ENCODE measurements around the gene TBC1D4.
A peak's percentile ranks its signal among the peaks of the same experiment; 100 is the strongest.

The TBC1D4 gene

DNA sequence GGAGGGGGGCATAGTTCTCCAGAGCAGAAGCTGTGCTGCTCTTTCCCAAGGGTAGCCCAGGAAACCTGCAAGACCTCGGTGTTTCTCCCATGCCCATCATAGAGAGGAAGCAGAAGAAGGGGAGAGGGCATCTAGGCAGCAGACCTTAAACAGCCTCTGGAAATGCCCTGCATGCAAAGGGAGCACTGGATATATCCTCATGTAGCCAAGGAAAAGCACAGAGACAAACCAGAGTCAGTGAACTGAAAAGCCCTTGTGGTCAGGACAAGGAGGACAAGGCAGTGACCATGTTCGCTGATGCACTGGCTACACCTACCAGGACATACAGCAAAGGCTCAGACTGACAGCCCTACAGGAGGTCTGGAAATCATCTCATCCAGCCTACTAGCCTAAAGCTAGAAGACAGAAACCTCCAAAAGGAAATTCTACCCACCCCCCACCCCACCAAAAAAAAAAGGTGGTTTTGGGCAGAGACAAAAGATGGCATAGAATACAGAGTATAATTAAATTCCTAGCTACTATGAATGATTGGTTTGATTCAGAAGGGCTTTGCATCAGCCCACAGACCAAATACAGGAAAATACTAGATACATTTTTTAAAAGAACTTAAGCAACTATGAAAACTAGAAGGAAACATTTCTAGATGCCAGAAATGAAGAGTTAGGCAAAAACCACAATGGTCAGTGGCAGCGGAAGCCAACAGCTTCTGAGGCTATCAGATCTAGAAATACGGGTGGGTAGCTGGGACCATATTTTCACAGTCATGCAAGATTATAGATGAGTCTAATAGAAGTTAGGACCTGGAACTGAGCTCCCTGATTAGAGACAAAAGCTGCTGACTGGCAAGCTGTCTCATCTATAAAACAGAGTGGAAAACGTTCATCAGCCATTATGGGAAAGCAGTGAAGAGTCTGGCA, 4.4 kb upstream of the TBC1D4 start:
- DNase-seq = no peak

DNA sequence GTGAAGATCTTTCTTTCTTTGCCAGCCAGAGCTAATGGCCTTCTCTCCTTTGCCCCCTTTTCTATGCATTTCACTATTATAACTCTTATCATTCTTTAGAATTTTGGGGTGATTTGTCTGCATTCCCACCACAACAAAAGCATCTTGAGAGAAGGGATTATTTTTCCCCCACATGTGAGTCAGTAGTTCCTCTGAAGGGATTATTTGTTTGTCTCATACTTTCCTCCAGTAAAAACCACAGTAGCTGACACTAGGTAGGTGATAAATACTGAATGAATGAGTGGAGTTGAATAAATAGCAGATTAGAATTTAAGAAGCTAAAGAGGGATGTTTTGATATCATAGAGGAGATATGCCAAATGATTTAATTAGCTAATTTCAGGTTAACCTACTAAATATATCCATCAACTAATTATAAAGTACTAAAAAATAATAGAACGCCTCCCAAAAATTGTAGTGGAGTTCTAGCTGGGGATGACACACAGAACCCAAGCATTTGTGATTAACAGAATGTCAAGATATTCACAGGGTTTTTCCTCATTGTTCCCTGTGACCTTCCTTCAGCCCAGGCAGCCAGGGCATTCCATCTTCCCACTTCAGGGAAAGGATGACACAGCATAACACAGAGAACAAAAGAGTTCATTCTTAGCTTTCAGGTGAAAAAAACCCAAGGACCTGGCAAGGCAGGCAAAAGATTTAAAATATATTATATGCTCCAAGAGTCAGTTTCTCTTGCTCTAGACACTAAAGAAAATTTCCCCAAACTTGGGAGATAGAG, 3.5 kb upstream of the TBC1D4 start:
- peak in 1 of 3 donors; percentile 41 for DNase-seq

DNA sequence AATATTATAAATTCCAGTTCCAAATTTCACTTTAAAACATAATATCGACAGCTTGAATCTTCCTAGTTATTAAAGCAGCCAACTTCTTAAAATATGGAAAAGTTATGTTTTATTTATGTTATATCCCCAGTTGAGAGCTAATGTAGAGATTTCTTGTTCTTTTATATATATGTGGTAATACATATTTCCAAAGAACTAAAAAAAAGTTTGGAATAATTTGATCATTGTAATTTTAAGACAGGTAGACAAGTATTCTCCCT, 781 bp upstream of the TBC1D4 start:
- no peak for DNase-seq

DNA sequence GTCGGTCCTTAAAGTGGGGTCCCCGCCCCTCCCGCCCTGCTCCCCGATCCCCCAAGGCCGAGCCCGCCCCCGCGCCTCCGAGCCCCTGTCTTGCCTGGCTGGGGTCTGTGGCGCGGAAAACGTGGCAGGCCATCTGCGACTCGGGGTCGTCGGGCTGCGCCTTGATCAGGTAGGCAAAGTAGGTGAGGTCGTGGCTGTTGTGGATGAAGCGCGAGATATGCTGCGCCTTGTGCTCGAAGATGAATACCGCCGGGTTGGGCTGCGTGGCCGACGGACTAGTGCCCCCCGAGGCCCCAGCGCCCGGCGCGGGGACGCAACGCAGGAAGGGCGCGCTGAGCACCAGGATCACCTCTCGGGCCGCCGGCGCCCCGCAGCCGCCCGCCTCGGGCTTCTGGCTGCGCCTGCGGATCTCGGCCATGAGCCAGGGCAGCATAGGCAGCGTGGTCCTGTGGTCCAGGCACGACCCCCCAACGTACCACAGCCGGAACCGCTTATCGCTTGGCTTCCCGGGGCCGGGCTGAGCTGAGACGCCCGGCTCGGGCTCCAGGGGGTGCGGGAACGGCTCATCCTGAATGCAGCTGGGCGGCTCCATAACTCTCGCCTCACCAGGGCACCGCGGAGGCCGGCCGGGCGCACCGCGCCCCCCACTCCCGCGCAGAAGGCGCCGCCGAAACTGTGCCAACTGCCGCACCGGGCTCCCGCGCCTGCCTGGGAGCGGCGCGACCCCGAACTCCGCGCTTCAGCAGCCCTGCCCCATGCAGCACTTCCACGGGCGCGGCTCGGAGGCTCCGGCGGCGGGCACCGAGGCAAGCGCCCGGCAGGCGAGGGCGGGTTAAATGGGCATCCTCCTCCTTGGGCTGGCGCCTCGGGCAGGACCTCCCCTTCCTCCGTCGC, 546 bp downstream of the TBC1D4 start:
- peak in 2 of 3 donors; percentile 35 to 51 for DNase-seq

DNA sequence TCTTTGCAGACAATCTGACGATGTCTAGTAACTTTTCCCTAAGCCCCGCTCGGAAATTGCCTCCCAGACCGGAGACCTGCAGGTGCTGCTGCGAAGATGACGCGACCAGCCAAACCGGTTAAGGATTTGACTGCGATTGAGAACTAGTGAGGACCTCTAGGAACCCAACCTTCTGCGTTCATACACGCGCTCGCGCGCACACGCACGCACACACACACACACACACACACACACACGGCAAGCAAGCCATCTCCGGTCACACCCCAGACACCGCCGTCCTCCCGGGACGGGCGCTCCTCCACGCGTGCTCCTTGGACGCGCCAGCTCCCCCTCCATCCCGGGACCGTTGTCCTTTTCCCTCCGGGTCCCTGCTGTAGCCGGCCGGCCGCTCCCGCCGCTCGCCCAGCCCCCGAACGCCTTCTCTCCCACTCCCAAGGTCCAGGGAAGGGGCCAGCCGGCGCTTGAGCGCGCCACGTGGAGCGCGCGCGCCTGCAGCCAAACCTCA, 1.2 kb downstream of the TBC1D4 start:
- peak in 2 of 3 donors; percentile 38 to 51 for DNase-seq

DNA sequence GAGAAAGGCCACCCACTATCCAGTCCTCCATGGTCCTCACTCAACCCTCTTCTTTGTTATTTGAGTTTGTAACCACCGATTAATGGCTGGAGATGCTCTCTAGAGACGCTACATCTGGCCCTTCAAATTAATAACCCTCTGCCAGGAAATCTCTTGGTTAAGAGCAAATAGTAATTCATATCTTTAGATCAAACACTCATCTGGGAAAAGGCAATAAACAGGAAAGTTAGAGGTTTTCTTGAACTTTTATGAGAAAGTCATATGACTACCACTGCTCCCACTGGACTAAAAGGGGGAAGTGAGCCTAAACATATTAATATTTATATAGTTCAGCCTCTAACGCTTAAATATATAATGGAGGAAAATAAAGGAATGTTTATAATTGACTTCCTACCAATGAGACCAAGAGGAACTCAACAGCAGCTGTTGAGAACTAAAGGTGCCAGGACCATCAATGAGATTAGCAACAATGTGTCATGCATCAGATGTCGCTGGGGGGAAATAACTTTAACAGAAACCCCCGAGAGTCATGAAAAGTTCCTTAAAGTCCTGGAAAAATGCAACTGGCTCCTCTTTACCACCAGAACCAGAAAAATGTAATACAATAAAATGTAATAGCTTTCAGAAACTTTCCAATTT, 2.7 kb downstream of the TBC1D4 start:
- peak; percentile 52 to 59 (median 55) for DNase-seq

DNA sequence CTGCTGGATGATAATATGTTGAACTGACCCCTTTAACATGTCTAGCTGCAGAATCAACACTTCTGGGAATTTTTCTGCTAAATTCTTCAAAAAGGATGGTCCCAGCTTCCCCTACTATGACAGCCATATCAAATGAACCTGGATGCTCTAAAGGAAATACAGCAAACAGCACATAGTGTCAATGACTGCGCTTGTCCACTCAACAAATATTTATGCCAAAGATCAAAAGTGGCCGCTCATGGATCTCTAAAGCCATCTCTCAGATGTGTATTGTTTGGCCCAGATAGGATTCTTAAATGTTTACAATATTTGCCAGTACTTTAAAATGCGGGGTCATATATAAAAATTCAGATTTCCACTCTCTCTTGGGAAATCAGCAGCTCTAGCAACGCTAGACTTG, 3.3 kb downstream of the TBC1D4 start:
- DNase-seq = no peak

DNA sequence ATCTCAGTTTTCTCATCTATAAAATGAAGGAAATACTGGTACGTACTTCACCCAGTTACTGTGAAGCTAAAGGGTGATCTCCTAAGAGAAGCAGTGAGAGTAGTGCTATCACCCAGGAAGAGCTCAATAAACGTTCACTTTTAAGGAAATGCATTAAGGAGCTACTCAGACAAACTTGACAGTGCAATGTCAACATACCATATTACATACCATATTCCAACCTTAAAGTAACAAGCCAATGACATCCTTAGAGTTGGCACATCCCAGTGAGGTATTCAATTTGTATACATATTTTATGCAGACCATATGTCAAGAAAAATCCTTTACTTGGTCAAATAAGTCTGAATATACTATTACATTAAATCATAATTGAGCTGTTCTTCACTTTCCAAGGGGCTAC, 7.0 kb downstream of the TBC1D4 start:
- no peak for DNase-seq

DNA sequence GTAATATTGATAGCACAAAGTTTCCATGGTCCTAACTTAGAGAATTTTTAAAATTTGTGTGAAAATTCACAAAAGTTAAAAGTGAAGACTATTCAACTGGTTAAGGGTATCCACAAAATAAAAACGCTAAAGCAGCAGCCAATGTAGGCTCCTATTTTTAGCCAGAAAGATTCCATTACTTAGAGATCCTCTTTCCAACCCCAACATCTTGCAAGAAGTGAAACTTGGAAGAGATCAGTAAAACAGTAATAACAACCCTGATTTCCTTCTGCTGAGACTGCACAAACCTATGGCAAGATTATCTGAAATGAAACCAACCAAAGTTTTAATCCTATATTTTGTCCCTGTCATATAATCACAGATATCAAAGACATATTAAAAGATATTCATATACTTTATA, 8.5 kb downstream of the TBC1D4 start:
- DNase-seq = peak in 2 of 3 donors; percentile 19 to 25

DNA sequence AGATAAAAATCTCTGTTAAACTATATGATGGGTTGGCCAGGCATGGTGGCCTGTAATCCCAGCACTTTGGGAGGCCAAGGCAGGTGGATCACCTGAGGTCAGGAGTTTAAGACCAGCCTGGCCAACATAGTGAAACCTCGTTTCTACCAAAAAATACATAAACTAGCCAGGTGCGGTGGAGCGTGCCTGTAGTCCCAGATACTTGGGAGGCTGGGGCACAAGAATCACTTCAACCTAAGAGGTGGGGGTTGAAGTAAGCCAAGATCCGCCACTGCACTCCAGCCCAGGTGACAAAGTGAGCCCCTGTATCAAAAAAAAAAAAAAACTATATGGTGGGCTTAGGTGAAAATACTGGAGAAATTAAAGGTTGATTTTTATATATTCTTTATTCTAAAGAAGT, 11.3 kb downstream of the TBC1D4 start:
- DNase-seq = no peak

DNA sequence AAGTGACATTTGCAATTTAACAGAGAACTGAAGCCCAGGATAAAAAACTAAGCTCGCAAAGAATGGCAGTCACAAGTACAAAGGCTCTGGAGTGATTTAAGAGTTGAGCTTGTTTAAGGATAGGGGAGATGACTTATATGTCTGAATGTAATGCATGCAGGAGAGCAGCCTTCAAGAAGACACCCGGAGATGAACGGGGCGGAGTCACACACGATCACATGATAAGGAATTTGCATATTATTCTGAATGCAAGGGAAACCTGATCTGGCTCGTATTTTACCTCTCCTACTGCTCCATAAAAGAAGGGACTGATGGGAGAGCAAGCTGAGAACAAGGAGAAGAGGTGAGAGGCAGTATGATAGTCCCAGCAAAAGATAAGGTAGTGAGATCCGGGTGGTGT, 12.9 kb downstream of the TBC1D4 start:
- DNase-seq = no peak

DNA sequence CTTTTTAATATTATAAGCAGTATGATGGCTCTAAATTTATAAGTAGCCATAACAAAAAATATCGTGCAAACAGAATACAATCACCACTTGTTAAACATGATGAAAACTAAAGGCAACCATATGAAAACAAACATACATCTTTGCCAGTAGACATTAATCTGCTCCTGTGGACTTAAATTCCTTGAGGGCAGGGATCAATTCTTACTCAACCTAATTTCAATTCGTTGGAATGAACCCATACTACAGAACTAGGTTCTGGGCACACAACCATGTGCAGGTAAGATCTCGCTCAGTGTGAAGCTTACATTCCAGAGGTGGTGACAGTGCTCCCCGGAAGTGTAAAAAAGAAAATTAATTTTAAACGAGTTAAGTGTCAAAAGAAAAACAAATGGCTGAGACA, 13.4 kb downstream of the TBC1D4 start:
- DNase-seq = no peak

DNA sequence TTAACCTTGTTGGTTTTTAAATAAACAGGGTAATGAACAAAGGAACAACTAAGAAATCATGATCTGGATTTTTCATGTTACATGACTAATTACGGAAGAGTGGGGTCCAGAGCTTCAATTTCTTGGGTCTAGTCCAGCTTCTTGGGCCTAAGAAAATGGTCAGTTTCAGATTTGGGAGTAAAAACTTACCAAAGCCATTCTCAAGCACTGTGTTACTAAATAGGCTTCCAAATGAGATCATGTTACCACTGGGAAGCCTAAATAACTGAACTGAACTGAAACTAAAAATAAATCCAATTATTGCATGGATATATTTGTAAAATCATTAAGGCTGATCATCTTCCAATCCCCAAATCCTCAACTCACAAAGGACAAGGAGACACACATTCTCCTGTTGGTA, 13.9 kb downstream of the TBC1D4 start:
- DNase-seq = no peak

DNA sequence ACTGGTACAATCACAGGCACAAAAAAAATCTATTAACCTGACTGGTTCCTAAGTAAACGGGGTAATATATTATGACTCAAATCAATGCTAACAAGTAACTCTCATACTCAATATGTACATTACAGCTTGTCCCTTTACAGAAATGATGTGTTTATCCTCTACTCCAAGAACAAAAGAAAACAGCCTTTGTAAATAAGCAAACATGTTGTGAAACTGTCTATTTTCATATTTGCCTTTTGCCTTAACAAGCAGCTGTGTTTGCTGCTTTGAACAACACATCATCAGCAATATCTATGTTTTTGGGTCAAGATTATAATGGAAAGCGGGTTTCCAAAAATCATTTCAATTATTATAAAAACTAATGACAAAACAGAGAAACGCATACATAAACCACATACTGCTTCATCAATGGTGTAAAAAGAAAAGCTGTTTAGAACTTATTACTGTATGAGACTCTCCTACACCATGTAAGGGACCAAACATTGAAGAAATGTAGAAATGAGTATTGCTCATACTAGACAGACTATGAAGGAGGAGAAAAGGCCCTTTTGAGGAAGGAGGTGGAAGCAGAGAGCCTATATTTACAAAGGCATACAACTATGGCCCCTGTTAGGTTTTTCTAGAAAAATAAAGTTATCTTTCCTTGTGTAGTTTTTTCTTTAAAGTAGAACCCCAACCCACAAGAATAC, 14.8 kb downstream of the TBC1D4 start:
- no peak for DNase-seq

DNA sequence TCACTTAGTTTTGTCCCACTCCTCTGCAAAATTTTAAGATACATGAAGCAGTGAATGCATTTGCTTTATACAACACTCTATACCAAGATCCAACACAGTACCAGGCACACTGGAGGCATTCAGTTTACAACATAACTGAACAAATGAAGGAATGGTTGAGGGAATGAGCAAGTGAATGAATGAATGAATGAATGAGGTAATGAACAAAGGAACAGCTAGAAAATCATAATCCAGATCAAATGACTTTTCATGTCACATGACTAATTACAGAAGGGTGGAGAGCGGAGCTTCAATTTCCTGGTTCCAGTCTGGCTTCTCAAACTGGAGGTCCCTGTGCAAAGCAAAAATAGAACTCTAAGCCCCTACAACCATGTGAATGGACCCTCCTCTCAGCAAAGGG, 16.7 kb downstream of the TBC1D4 start:
- no peak for DNase-seq

DNA sequence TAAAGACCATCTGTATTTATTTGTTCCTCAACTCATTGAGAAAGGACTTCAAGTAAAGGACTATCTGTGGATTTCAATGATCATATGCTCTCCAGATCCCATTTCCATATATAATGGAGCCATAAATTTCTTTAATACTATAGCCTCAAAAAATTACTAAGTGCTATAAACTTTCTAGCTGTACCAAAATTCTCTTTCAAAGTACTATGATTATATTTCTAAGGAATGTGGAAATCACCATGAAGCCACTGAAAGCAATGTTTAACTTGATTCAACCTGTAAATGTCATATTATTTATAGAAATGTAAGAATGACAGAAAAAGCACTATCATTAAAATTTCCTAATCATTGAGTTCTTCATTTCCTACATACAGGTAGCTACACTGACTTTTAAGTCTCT, 20.7 kb downstream of the TBC1D4 start:
- DNase-seq = no peak

DNA sequence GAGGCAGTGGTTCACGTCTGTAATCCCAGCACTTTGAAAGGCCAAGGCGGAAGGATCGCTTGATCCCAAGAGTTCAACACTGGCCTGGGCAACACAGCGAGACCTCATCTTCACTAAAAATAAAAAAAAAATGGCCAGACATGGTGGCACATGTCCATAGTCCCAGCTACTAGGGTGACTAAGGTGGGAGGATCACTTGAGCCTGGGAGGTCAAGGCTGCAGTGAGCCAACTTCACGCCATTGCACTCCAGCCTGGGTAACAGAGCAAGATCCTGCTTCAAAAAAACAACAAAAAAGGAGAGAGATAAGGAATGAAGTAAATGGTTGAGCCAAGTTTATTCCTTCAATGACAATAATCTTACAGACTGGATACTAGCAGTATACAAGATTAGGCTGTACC, 21.3 kb downstream of the TBC1D4 start:
- no peak for DNase-seq

DNA sequence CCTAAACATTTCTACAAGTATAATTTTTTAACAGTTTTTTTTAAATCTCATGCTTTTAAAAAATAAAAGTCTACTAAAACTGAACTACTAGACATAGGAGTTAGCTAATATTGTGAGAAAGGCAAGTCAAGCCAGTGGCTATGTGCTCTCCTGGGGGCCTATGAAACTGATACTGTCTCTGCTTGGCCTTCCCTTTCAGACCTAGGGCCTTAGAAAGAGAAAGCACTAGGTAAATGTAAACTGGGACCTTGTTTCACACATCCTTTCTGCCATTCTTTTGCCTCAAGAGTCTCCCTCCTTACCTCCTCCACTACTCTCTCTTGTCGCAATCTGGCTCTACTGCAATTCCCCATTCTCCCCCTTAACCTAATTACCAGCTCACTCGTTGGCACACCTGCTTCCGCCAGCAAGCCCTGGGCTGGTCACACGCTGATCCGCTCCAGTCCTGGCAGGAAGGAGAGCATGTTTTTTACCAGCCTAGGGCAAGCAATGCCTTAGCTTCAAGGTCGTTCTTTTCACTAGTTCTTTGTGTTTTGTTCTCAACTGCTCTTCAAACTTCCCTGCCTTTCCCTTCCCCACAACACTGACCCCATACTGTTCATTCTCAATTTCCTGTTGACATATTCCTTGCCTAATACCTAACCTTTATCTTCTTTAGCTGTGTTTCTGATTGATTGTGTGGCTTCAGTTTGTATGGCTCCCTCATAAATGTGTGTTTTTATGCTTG, 23.1 kb downstream of the TBC1D4 start:
- no peak for DNase-seq

DNA sequence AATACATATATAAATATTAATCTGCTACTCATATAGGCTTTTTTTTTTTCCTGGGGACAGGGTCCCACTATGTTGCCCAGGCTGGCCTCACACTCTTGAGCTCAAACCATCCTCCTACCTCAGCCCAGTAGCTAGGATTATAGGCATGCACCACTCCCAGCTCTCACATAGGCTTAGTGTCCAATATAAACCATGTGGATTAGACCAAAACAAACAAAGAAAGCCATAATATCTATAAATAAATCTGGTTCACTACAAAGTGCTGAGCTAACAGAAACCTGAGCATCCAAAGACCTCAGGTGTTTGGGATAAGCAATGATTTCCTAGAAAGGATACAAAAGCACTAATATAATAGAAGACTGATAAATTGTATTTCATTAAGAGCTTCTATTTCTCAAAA, 26.0 kb downstream of the TBC1D4 start:
- DNase-seq = no peak

DNA sequence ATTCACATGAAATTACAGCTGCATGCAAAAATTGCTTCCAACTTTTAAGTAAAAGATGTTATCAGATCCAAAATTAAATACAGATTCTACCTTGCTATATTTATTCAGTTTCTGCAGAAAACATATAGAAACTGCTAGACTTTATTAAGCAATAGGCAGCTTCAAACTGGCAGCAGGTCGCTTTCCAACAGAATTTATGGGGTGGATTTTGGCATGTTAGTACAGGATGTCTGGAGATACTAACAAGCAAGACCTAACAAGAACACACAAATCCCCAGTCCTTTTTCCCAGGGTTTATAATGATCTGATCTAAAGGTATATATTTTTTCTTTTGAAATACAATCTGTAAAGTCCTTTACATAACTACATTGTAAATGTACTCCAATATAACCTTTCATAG, 27.5 kb downstream of the TBC1D4 start:
- no peak for DNase-seq

DNA sequence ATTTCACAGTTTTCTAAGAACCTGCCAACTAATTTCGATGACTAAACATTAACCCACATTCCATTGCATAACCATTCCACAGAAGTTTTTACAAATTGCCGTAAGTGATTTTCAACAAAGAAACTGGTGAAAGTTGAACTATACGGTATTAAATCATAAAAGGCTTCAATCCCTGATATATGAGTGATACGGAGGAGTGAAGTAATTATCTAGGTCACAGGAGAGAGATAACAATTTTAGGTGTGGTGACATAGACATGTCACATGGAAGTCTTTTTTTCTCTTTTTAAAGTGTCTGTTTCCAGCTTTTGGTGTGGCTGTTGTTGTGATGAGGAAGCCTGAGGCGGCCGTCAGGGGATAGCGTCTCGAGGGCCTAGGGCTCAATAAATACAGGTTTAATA, 29.4 kb downstream of the TBC1D4 start:
- DNase-seq = no peak
